ENCODE results near the gene JHY.

GRCh38 chr11:122843281-122844141 is 39.0 kb upstream of the JHY start:
- TF ChIP-seq POLR2A (IDR thresholded peaks at IDR 0.05; ENCODE audit: low read length) (no peak), GATA1 (IDR thresholded peaks at IDR 0.05; ENCODE audit: low read depth, low read length) (no peak)

All from erythroblast (primary cell).